GM15510 (cell line): ENCODE data around the gene LPO.

Experiments used
- POLR2A ChIP-seq: IDR thresholded peaks from 3 replicates; pipeline ENCODE4 v1.6.1; 2011; ENCODE audit warnings: borderline replicate concordance; ENCODE audit not compliant: insufficient read length; ENCODE audit errors: extremely low read depth

Gene LPO

DNA sequence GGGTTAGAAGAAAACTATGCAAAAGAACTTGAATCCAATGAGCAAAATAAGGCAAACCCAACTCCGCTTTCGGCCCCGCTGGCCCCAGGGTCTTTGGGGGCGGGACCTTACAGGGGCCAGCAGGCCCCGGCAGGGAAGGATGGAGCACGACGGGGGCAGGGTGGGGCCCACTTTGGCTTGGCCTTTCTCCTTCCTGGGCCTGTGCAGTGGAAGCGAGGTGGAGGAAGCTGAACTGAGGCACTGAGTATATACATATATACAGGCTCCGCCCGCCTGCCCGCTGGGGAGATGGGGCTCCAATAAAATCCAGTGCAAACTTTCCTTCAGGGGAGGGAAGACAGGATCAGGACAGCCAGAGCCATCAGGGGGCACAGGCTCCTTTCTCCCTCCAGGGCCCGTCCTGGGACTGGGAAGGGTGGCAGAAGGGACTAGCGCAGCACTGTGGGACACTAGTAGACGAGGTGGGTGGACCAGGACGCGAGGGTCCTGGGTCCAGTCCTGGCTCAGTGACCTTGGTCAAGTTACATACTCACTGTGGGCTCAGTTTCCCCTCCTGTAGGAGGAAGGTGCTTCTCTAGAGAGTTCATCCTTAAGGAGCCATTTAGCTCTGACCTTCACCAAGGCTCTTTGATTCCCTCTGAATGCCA is 63.2 kb downstream of the LPO start:
- TF ChIP-seq POLR2A = no peak

DNA sequence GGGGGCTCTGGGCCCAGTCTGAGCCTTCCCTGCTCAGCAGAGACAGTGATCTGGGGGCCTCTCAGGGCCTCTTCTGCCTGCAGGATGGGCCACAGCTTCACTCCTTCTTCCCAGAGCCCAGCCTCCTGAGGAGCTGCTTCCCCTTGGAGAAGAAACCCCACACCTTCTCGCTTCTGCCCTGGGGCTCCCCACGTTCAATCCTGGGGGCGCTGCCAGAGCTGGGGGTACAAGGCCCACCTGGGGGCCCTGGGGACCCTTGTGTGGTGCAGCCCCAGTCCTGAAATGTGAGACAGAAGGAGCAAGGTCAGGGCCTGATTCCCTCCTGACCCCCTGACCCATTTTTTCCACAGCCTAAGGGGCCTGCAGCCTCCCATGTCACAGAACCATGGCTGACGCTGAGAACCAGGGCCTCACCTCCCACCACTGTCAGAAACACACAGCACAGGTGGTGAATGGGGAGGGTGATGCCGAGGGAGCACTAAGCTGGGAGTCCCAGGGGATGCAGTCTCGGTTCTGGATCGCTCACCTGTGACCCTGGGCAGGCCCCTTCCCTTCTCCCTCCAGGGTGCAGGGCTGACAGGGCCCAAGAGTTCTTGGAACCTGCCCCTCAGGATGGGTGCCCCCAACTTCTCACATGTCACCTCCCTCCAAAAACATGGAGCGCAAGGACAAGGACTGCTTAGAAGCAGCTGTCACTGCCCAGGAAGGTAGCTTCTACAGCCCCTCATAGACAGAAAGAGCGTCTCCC is 64.0 kb downstream of the LPO start:
- no peak for TF ChIP-seq POLR2A

DNA sequence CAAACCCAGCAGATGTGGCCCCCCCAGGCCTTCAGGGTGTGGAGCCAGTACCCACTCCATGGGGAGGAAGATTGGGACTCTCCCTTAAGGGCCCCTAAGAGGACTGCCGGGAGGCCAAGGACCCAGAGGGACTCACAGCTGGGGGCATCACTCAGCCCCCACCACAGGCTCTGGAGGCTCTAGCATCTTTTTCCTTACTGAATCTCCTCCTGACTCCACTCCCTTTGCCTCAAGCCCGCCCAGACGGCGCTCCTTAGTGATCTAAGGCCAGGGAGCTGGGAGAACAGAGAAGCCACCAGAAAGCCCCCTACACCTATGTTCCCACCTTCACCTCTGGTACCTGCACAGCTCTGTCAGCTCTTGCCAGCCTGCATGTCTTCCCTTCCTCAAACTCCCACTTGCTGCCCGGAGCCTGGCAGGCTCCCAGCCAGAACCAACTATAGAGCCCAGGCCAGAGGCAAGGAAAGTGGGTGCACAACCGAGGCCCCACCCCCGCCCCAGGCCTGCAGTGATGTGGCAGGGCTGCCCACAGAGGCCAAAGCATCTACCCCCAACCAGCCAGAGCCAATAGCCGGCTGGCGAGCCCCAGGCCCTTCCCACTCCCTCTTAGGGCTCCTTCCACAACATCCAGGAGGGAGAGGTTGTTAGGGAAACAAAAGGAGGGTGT is 64.7 kb downstream of the LPO start:
- no peak for TF ChIP-seq POLR2A

DNA sequence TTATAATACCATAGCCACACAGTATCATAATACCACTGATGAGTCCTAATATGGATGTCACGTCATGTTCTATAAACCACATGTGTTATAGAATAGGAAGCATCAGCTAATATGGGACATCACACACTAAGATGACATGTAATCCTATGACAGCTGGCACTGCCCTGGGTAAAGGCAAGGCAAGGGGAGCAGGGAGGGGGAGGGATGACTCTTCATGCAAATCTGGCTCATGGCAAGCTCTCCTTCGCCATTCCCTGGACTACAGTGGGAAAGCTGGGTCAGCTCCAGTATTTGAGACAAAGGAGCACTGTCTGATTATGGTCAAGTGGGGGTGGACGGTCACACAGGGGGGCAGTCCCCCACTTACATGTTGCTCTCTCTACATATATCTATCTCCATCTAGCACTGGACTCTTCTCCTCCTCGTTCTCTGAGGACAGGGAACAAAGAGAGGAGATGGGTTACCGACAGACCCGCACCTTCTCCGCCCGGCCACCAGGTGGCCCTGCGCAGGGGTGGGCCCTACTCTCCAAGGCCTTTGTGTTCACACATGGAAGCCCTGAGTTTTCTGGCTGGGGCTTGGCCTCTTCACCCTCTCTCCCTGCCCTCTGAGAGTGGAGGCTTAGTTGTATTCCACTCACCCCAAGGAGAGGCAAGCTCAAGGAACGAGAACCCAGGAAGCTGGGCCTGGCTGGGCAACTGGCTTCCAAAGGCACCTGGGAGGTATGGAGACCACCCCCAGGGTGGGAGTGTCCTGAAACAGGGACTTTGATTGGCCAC is 65.8 kb downstream of the LPO start:
- TF ChIP-seq POLR2A = no peak

DNA sequence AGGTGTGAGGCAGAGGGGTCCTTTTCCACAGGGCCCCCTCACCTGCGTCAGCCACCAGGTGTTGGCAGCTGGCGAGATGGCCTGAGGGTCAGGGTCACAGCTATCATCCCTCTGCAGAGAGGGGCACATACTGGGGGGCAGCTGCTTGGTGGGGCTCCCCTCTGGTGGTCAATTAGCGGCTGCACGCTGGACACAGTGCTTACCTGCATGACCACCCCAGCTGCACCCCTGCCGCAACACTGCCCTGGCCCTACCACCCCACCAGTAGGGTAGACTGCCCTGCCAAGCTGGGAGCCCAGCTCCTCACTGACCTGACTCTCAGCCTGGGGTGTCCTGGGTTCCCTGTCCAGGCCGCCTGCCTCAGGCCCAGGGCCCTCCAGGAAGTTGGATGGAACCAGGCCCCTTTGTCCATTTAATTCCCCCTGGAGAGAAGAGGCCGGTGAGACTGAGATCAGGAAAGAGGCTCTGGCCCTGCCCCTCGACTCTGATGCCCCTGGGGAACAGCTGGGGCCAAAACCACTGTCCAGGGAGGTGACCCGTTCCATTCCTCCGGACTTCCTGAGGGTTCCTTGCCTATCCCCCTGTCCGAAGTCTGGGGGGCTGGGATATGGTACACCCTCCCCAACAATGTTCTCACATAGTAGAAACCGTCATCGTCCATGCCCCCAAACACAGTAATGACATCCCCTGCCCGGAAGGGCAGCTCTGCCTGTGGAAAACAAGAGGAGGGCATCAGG is 66.5 kb downstream of the LPO start:
- no peak for TF ChIP-seq POLR2A

DNA sequence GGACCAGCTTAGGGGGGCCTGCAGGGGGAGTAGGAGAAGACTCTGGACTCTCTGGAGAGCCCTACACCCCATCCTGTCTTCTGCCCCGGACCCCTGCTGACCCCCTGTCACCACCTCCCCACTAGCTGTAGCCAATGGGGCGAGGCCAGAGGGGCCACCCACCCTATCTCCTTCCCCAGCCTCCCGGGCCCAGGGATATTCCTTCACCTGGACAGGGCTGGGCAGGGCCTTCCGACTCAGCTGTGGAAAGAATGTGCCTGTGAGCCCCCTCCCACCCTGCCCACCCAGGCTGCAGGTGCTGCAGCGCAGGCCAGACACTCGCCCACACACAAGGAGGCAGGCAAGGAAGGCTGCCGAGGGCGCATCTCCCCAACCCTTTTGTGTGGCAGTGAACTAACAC is 67.2 kb downstream of the LPO start:
- TF ChIP-seq POLR2A = no peak

DNA sequence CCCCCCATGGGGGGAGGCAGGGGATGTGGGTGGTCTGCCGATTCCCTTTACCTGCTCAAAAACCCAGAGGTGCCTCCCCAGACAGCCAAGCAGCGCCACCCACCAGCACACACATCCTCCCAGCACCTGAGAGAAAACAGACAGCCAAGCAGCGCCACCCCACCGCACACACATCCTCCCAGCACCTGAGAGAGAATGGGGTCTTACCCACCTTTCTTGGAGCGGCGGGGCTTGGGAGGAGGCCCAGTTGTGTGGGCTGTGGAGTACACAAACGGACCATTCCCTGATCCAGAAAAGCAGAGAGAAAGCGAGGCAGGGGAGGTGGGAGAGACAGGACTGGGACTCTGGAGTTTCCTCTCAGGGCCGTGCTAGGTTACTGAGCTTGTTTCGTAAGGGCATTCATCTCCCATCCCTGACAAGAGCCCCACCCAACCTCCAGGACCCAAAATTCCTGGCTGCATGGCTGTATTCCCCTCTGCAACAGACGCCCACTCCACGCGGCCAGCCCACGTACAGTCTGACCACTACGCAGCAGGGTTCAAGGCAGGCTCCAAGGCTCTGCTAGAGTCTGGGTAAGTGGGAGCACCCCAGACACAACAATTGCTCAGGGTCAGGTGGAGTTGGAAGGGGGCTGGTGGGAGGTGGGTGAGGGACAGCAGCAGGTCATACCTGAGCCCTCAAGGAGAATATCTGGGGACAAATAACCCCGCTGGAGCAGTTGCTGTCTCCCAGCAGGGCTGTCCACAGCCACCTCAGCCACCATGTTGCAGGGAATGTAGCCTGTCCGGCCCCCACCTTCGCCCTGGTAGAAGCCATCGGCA is 68.0 kb downstream of the LPO start:
- no peak for TF ChIP-seq POLR2A

DNA sequence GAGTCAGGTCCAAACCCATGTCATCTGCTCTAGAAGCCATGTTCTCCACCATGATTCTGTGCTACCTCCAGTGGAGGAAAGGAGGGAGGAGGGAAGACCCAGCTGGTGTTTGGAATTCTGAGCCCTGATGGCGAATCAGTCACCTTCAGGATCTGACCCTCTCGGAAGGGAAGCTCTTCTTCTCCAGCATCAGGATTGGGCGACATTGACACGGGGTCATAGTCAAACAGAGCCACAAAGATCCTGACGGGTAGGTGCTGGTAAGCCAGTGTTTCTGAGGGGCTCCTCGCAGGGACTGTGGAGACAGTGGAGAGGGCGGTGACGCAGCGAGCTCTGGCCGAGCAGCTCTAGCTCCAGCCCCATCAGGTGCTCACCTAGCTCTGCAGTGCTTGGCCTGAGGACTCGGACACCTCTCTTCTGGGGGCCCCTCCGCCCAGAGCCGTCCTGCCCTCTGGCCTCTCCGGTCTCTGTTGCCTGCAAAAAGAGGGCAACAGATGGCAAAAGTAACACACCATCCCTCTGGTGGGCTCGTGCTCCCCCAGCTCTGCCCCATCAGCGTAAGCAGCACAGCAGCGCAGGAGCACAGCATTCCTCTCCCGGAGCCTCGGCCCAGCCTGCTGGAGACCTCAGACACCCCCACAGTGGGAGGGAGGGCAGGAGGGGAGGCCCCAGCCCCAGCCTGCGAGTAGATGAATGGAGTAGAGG is 69.2 kb downstream of the LPO start:
- TF ChIP-seq POLR2A = no peak

DNA sequence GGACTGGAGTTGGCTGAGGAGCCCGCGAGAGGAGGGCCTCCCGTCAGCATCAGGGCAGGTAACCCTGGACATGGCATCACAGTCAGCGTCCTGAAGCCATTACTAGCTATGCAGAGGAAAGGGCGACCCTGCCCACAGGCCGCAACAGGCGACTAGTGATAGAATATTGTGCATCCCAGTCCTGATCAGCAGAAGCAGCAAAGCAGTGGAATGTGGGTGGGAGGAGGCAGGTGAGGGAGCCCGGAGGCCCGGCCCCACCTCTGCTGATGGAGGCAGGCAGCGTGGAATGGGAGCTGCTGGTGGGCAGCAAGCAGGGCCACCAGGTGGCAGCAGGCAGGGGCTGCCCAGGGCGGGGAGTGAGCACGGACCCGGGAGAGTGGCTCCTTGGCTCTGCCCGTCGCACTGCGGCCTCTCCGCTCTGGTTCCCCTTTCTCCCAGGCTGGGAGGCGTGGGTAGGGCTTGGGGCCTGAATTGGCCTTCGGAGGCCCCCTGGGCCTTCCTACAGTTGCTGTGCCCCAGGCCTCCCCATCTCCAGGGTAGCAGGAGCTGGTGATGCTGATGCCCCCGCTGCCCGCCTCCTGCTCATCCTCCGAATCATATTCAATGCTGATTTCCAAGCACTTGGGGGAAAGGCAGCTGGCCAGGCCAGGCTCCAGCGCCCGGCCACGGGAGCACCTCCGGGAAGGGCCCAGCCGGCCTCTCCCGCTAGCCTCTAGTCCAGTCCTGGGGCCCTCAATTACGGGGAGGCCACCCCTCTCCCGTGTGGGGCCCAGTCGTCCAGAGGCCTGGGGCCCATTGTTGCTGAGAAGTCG is 70.0 kb downstream of the LPO start:
- no peak for TF ChIP-seq POLR2A

DNA sequence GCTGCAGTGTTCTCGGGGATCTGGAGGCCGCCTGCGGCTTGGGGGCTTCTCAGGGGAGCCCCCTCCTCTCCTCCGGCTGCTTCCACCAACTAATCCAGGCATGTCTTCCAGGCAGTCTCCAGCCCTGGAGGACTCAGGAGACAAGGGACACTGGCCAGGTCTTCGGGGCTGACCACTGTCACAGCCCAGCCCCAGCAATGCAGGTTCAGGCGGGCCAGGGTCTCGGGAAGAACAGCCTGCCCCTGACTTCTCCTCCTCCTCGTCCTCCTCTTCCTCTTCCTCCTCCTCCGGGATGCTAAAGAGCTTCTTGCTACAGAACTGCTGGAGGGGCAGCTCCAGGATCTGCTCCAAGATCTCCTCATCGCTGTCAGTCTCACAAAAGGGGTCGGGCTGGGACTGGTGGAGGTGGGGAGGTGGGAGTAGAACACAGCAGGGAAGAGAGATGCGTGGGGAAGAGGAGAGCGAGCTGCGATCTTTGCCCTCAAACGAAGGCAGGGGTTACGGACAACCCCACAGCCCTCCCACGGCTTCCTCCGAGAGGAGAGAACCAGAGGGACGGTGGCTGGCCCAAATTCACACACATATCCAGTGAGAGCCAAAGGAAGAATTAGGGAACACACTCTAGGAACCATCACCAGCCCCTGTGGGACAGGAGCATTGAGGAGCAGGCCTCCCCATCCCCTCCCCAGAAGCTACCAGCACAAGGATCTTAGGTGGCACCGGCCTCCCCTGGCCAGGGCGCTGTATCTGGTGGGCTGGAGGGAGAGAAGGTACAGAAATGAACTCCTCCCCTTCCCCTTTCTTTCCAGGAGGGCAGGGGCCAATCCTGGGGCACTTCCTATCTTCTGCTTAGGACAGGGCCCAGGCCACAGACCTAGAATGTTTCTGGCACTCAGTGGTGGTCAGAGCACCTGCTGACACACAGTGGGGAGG is 70.9 kb downstream of the LPO start:
- TF ChIP-seq POLR2A = no peak

DNA sequence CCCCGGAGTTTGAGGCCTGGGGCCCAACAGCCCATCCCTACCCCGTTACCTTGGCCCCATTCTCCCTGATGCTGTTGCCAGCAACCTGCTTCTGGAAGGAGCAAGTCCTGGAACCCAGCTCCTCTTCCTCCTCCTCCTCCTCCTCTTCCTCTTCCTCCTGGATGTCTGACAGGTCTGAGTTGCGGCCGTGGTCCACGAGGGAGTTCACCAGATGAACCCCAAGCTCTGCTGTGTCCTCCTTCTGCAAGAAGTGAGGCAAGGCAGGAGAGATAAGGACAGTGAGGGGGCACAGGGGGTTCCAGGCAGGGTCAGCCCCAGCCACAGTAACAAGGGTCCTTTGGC is 71.5 kb downstream of the LPO start:
- no peak for TF ChIP-seq POLR2A

DNA sequence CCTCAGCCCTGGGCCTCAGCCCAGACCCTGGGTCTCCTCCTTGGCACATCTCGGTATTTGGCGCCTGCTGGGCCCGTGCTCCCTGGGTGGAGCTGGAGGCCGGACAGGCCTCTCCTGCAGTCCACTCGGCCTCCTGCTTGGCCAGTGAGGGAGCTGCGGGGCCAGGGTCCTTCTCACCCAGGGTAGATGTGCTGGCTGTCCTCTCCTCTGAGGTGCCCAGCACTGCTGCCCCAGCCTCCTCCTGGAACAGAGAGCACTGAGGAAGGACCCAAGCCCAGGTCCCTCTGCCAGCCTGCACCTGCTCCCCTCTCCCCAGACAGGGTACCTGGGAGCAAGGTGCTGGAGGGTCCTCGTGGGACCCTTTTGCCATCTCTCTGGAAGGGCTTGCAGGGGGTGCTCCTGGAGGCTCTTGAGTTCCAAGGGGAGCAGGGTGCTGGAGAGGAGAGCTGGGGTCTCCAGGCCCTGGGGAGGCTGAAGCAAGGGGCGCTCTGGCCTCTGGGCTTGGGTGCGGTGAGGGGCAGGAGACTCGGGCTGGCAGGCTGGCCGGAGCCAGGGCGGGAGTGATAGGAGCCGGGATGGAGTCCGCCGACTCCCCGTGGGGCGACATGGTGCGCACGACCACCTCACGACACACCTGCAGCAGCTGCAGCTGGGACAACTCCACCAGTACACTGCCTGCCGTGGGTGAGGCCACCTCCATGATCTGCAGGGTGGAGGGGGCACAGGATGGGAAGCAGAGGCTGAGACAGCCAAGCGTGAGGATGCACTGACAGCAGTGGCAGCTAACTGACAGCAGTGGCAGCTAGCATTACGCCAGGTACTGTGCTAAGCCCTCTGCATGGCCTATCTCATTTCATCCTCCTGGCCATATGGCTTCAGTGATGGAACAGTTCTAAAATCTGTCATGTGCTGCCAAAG is 72.4 kb downstream of the LPO start:
- no peak for TF ChIP-seq POLR2A
